ENCODE measurements around the gene LMAN1L.
A peak's percentile ranks its signal among the peaks of the same experiment; 100 is the strongest.

LMAN1L gene

GRCh38 chr15:74786551-74787165 is 26.0 kb upstream of the LMAN1L start:
- in situ Hi-C loops (cut with MboI; ENCODE audit: low sequenced_read_pairs, unreplicated experiment), result no loop called here
- TF ChIP-seq, protein P1, sequence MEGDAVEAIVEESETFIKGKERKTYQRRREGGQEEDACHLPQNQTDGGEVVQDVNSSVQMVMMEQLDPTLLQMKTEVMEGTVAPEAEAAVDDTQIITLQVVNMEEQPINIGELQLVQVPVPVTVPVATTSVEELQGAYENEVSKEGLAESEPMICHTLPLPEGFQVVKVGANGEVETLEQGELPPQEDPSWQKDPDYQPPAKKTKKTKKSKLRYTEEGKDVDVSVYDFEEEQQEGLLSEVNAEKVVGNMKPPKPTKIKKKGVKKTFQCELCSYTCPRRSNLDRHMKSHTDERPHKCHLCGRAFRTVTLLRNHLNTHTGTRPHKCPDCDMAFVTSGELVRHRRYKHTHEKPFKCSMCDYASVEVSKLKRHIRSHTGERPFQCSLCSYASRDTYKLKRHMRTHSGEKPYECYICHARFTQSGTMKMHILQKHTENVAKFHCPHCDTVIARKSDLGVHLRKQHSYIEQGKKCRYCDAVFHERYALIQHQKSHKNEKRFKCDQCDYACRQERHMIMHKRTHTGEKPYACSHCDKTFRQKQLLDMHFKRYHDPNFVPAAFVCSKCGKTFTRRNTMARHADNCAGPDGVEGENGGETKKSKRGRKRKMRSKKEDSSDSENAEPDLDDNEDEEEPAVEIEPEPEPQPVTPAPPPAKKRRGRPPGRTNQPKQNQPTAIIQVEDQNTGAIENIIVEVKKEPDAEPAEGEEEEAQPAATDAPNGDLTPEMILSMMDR (IDR thresholded peaks at IDR 0.05; ENCODE audit: borderline replicate concordance, control extremely low read depth, extremely low read depth, insufficient read depth, missing control alignments), result no peak
- DNase-seq (ENCODE audit: low spot score), result no peak

DNA sequence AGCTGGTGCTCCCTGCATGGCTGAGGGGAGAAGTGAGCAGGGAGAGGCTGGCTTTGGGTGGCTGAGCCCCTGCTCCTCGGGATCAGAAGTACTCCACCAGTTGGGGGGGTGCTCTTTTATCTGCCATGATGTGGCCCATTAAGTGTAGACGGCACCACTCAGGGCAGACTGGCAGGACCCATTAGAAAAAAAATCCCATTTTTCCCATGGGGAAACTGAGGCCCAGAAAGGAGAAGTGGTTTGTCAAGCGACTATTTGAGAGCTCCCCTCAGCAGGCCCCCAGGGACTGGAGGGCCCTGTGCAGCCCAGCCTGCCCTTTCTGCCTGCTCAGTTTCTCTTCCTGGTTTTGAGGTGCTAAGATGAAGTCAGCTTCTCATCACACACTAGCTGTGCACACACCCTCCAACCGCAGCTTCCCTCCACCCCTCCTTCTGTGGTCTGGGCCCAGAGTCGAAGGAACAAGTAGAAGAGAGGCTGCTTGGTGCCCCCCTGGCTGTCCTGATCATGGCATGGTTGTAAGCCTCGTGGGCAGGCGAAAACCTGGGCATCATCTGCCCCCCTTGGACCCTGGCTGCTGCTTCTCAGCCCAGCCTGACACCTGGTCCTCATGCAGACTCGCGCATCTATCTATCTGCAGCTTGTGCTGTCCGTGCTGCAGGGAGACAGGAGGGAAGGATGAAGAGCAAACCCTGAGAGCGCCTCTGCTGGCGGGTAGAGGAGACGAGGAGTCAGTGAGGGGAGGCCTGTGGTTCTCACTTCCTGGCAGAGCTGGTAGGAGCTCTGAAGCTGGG is 25.2 kb upstream of the LMAN1L start:
- DNase-seq (ENCODE audit: low spot score), result peak; percentile 85
- in situ Hi-C loops (cut with MboI; ENCODE audit: low sequenced_read_pairs, unreplicated experiment), result no loop called here
- TF ChIP-seq, protein P1 (IDR thresholded peaks at IDR 0.05; ENCODE audit: borderline replicate concordance, control extremely low read depth, extremely low read depth, insufficient read depth, missing control alignments), result peak; percentile 67

GRCh38 chr15:74788042-74788682 is 24.5 kb upstream of the LMAN1L start:
- TF ChIP-seq, protein P1 (IDR thresholded peaks at IDR 0.05; ENCODE audit: borderline replicate concordance, control extremely low read depth, extremely low read depth, insufficient read depth, missing control alignments), result no peak
- DNase-seq (ENCODE audit: low spot score), result no peak
- in situ Hi-C loops (cut with MboI; ENCODE audit: low sequenced_read_pairs, unreplicated experiment), result no loop called here

GRCh38 chr15:74788683-74789151 is 23.9 kb upstream of the LMAN1L start:
- TF ChIP-seq, protein P1 (IDR thresholded peaks at IDR 0.05; ENCODE audit: borderline replicate concordance, control extremely low read depth, extremely low read depth, insufficient read depth, missing control alignments), result no peak
- peak; percentile 79 for DNase-seq (ENCODE audit: low spot score)
- in situ Hi-C loops (cut with MboI; ENCODE audit: low sequenced_read_pairs, unreplicated experiment), result no loop called here

GRCh38 chr15:74789171-74789631 is 23.4 kb upstream of the LMAN1L start:
- TF ChIP-seq, protein P1 (IDR thresholded peaks at IDR 0.05; ENCODE audit: borderline replicate concordance, control extremely low read depth, extremely low read depth, insufficient read depth, missing control alignments), result no peak
- in situ Hi-C loops (cut with MboI; ENCODE audit: low sequenced_read_pairs, unreplicated experiment), result no loop called here

GRCh38 chr15:74789741-74790079 is 22.9 kb upstream of the LMAN1L start:
- in situ Hi-C loops (cut with MboI; ENCODE audit: low sequenced_read_pairs, unreplicated experiment), result no loop called here
- TF ChIP-seq, protein P1 (IDR thresholded peaks at IDR 0.05; ENCODE audit: borderline replicate concordance, control extremely low read depth, extremely low read depth, insufficient read depth, missing control alignments), result no peak
- no peak for DNase-seq (ENCODE audit: low spot score)

More at GRCh38 chr15:74789171-74789631, 23.4 kb upstream of the LMAN1L start:
- no peak for DNase-seq (ENCODE audit: low spot score)

Measured in GM13976 (cell line).